Kidney glomerular epithelial cell (primary cell): ENCODE results near the gene USP9Y.
"Not testable (repeated sequence)": the region's sequence is repeated elsewhere in the genome, so short reads cannot be mapped to it uniquely, and the experiment has no call there.

Source experiments
- DNase-seq: peaks from one replicate; lab custom pipeline; 2025; lab: John Stamatoyannopoulos, UW

USP9Y gene

DNA sequence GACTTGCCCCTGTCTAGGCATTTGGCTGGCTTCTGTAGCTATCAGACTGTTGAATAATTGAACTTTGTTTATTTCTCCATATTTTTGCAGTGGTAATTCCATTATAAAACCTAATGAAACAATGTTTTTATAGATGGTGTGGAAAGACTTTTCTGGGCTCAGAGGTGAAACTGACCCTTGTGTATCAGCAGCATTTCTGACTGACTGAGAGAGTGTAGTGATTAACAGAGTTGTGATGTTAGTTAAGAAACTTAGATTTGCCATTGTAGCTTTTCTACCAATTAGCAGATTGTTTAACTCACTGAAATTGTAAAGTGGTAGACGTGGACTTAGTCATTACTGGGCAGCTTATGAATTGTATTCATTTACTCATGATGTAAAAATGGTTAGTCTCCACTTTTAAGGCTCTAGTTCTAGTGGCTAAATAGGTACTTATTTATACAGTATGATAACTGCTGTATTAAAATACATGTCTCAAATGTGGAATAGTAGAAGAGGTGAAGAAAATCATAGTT is at the start of gene USP9Y:
Gene USP9Y, plus strand, starts transcription at position 51 of the 515 bp plus-strand sequence. CDS start 8,217 bp downstream, outside the sequence.
- DNase-seq = no peak

- peak; percentile 69 for DNase-seq
Measured at GRCh38 chrY:12651621-12652036, 49.4 kb upstream of the USP9Y start.

- peak; percentile 64 for DNase-seq
Measured at GRCh38 chrY:12661745-12662681, 39.0 kb upstream of the USP9Y start.

- DNase-seq = peak; percentile 33
Measured at GRCh38 chrY:12662745-12663591, 38.1 kb upstream of the USP9Y start.

DNA sequence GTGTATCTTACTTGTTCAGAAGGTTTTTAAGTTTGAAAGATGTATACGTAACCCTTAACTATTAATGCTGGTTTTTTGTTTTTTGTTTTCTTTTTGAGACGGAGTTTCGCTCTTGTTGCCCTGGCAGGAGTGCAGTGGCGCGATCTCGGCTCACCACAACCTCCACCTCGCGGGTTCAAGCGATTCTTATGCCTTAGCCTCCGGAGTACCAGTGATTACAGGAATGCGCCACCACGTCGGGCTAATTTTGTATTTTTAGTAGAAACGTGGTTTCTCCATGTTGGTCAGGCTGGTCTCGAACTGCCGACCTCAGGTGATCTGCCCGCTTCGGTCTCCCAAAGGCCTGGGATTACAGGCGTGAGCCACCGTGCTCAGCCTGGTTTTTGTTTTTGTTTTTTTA is 37.2 kb upstream of the USP9Y start:
- DNase-seq = not testable (repeated sequence)

DNA sequence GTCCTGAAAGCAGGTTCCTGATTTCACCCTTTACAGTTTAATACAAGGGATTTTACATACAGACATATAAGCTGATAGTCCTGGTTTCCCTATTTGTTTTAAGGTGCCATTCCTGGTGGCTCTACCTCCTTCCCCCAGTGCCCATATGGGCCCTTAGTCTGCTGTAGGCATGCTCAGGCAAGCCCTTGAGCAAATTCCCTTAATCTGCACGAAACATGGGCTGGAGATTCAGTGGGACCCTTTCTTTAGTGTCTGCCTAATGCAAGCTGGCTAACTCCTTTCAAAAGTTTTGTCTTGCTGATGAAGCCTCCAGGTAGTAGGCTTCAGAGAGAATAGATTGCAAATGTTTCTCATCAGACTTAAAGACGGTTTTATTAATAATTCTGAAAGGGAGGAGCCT is 22.9 kb upstream of the USP9Y start:
- DNase-seq = no peak

GRCh38 chrY:12681535-12681934 is 19.5 kb upstream of the USP9Y start:
- no peak for DNase-seq

GRCh38 chrY:12688337-12688736 is 12.7 kb upstream of the USP9Y start:
- DNase-seq = peak; percentile 54

DNA sequence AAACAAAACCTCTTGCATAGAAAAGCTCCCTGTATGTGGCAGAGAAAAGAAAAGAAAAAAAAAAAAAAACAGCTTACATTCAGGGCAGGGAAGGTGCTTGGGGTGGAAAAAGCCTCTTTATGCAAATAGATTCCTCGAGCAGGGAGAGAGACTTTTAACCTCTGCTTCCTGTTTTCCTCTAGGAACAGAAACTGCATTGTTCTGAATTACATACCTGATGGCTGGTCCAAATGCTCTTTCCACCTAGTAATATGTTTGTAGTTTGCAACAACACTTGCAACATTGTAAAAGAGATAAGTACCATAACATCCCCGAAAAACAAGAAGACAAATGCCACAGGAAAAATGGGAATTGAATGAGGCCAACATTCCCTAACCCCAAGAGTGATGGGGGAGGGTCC is 944 bp upstream of the USP9Y start:
- no peak for DNase-seq

DNA sequence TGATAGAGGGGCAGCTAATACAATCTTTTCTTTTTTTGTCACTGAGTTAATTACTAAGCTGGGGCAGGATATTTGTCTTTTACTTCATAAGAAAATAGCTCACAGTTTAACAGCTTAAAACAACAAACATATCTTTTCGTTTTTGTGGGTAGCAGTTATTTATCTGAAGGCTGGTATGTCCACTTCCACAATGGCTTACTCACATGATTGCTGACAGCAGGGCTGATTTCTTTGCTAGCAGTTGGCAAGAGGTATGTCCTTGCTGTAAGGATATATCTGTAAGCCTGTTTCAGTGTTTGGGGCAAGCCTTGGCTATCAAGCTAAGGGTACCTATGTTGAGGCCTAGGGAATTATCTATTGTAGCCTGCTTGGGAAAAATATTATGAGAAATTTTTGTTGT is 1.1 kb downstream of the USP9Y start:
- no peak for DNase-seq

DNA sequence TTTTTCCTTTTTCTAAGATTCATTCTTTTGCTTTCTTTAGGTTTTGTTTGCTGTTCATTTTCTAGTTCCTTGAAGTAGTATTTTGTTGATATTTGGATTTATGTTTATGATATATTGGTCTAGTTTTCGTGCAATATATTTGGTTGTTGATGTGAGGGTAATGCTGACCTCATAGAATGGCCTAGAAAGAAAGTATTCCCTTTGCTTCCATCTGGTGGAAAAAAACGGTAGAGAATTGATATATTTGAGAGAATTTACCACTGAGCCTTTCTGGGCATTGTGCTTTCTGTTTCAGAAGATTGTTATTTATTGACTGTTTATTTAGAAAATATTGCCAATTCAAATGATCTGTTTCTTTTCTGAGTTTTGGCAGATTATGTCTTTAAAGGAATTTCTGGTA is 9.4 kb downstream of the USP9Y start:
- no peak for DNase-seq

GRCh38 chrY:12715376-12715775 is 14.3 kb downstream of the USP9Y start:
- no peak for DNase-seq

GRCh38 chrY:12729746-12730145 is 28.7 kb downstream of the USP9Y start:
- DNase-seq = no peak

DNA sequence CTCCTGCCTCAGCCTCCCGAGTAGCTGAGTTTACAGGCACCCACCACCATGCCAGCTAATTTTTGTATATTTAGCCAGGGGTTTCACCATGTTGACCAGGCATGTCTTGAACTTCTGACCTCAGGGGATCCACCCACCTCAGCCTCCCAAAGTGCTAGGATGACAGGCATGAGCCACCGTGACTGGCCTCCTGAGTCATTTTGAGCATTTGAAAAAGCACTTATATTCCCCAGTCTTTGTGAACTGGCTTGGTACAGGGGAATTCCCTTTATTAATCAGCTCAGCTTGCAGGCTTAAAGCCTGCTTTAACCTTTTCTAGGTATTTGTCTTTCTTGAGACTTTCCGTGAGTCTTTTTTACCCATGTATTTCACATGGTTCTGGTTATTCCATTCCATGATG is 32.6 kb downstream of the USP9Y start:
- peak; percentile 20 for DNase-seq

- no peak for DNase-seq
Measured at GRCh38 chrY:12734051-12734450, 33.0 kb downstream of the USP9Y start.

GRCh38 chrY:12741414-12741813 is 40.4 kb downstream of the USP9Y start:
- no peak for DNase-seq

DNA sequence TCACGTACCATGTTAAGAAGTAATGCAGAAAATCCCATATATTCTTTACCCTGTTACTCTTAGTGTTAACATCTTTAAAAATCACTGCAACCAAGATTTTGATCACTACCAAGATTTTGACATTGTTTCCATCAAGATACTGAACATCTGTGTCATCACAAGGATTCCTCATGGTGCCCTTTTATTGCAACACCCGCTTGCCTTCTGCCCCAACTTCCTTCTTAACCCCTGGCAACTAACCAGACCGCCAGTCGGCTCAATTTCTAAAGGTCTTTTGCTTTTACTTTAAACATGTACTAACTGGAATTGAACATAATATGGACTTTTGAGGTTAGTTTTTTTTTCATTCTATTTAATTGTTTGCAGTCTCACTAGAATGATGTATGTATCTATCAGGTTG is 41.7 kb downstream of the USP9Y start:
- no peak for DNase-seq

- DNase-seq = no peak
Measured at GRCh38 chrY:12744091-12744490, 43.1 kb downstream of the USP9Y start.

DNA sequence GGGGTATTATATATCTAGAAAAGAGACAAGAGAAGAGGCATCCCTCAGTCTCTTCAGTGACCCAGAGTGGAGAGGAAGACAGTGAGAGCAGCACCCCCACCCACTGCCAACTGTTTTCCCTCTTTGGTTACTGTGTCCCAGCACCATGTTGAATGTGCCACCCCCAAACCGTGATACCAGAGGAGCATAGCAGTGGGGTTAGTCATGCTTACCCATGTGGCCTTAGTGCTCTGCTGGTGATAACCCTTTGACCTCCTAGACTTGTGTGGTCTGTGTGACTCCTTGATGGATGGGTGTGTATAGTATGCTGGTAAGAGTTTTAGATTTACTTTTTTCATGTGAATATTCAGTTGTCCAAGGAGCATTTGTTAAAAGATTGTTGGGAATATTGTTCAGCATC is 48.3 kb downstream of the USP9Y start:
- DNase-seq = no peak

DNA sequence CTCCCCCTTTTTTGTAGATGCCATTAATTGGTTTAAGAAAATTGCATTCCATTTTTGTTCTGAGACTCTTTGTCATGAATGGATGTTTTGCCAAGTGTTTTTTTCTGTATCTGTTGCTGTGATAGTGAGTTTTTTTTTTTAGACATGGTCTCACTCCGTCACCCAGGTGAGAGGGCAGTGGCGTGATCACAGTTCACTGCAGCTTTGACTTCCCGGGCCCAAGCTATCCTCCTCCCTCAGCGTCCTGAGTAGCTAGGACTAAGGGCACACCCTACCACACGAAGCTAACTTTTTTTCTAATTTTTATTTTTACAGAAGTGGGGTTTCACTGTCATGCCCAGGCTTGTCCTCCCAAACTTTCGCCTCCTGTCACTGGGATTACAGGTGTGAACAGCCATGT is 51.8 kb downstream of the USP9Y start:
- no peak for DNase-seq

DNA sequence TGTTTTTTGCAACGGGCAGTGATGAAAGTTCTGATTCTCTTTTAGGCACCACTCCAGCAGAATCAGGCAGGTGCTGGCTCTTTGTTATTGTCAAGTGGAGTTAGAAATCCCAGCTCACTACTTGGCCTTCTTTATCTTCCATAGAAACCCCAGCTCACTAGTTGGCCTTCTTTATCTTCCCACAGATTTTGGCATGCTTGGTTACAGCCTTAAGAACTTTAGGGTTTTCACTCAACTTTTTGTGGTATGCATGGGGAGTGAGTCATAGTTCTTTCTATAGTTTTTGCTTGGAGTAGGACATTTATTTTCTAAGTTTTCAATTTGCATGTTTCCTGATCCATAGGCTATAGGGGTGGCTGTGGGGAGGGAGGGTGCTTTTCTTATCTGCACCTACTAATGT is 55.0 kb downstream of the USP9Y start:
- DNase-seq = no peak

GRCh38 chrY:12765976-12766375 is 64.9 kb downstream of the USP9Y start:
- DNase-seq = no peak

- no peak for DNase-seq
Measured at GRCh38 chrY:12784521-12784920, 83.5 kb downstream of the USP9Y start.
